Pons (tissue), 1 donor: ENCODE data around the gene FAM229A.

ENCODE experiments used
- DNase-seq: peaks from one replicate; pipeline ENCODE4 v3.0.0-alpha.2; 2016; ENCODE audit warnings: low spot score

FAM229A gene

GRCh38 chr1:32330558-32331151, 31.6 kb downstream of the FAM229A start:
- no peak for DNase-seq

- no peak for DNase-seq
Measured at GRCh38 chr1:32329931-32330466, 32.3 kb downstream of the FAM229A start.

GRCh38 chr1:32327204-32327603, 35.1 kb downstream of the FAM229A start:
- no peak for DNase-seq

GRCh38 chr1:32321712-32322291, 40.5 kb downstream of the FAM229A start:
- DNase-seq = no peak

GRCh38 chr1:32318127-32318869, 44.0 kb downstream of the FAM229A start:
- no peak for DNase-seq

GRCh38 chr1:32316903-32317277, 45.4 kb downstream of the FAM229A start:
- DNase-seq = no peak

- DNase-seq = no peak
Measured at GRCh38 chr1:32311709-32312393, 50.4 kb downstream of the FAM229A start.
